ENCODE results near the gene ACTG1.

DNA sequence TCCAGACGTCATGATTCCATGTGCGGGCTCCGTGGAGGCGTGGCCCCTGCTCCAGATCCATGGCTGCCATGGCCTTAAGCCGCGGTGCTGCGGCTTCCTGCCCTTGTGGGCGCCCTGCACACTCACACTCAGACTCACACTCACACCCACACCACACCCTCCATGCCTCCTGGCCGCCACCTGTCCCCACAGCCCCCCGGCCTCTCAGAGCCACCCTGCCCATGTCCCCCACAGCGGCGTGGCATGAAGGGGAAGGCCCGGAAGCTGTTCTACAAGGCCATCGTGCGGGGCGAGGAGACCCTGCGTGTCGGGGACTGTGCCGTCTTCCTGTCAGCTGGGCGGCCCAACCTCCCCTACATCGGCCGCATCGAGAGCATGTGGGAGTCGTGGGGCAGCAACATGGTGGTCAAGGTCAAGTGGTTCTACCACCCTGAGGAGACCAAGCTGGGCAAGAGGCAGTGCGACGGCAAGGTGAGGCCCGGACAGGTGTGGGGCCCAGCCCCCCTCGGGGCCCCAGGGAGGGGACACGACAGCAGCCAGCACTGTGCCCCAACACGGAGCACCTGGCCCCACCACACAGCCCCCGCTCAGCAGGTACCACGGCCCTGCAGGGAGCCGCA lies 50.0 kb downstream of the ACTG1 start:
- TF ChIP-seq, protein P1, sequence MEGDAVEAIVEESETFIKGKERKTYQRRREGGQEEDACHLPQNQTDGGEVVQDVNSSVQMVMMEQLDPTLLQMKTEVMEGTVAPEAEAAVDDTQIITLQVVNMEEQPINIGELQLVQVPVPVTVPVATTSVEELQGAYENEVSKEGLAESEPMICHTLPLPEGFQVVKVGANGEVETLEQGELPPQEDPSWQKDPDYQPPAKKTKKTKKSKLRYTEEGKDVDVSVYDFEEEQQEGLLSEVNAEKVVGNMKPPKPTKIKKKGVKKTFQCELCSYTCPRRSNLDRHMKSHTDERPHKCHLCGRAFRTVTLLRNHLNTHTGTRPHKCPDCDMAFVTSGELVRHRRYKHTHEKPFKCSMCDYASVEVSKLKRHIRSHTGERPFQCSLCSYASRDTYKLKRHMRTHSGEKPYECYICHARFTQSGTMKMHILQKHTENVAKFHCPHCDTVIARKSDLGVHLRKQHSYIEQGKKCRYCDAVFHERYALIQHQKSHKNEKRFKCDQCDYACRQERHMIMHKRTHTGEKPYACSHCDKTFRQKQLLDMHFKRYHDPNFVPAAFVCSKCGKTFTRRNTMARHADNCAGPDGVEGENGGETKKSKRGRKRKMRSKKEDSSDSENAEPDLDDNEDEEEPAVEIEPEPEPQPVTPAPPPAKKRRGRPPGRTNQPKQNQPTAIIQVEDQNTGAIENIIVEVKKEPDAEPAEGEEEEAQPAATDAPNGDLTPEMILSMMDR (conservative IDR thresholded peaks at IDR 0.05), result no peak
- no peak for TF ChIP-seq ZFX (IDR thresholded peaks at IDR 0.05)
